HCT116 (cell line): ENCODE data around the gene KIF13A. TPM values are rescaled to one million over a fixed set of nuclear protein-coding genes. Genes with fewer than 3 reads are reported as not detected.

Experiments used
- ATAC-seq: fragments of 200-7000 bp; cut with Tn5 transposase; 2 replicates; pipeline ENCODE4 v1.9.1; 2020; ENCODE audit warnings: mild to moderate bottlenecking, moderate library complexity
- BruUV-seq: library from RNA; stranded (reverse); fragments of 400-500 nt; replicated peaks from 2 replicates; lab custom pipeline; 2021; lab: Mats Ljungman, UMichigan
- CTCF ChIA-PET: fragments of 300-600 bp; sonication (Branson Sonifier 250); formaldehyde crosslinking; loops from one replicate; lab custom pipeline; 2021; ENCODE audit warnings: antibody characterized with exemption; lab: Charles Lee
- POLR2A ChIA-PET: fragments of 300-600, 350-600 bp; sonication (Branson Sonifier 250); formaldehyde crosslinking; loops from one replicate; lab custom pipeline; 2021; ENCODE audit warnings: antibody characterized with exemption; lab: Charles Lee
- RAD21 ChIA-PET, 2 experiments: fragments of 300-600 bp; sonication (Branson Sonifier 250); formaldehyde crosslinking; loops; one replicate each; lab custom pipeline; 2023; ENCODE audit warnings: low total read pairs in 2 of 2; ENCODE audit not compliant: uncharacterized antibody in 2 of 2, unreplicated experiment in 2 of 2, low non-redundant PET in 1 of 2; lab: Charles Lee
- DNase-seq: peaks from one replicate; pipeline ENCODE4 v3.0.0-alpha.2; 2010; ENCODE audit warnings: low read depth, low spot score
- H2AFZ ChIP-seq: fragments of 200-600 bp; shearing (Covaris generic), sonication (generic); 2 replicates; pipeline ENCODE4 v1.6.1; 2017; ENCODE audit warnings: low read depth, mixed run types, mixed read lengths, antibody characterized with exemption, low read length; ENCODE audit not compliant: poor library complexity, severe bottlenecking
- H3K27ac ChIP-seq: 2 replicates; pipeline ENCODE4 v1.5.1; 2012; ENCODE audit warnings: low read depth, low read length
- H3K27me3 ChIP-seq: fragments of 200-600 bp; sonication (generic); 2 replicates; pipeline ENCODE4 v1.6.1; 2016; ENCODE audit warnings: mixed run types, low read length, mixed read lengths; ENCODE audit not compliant: insufficient read depth
- H3K36me3 ChIP-seq, 2 experiments: fragments of 200-500 bp in 1 of 2; fragments of 200-600 bp in 1 of 2; sonication (Bioruptor generic) in 1 of 2; sonication (generic) in 1 of 2; 2 replicates each; pipeline versions ENCODE4 v1.5.1 to v1.6.1; 2014 to 2016; ENCODE audit warnings: low read length in 2 of 2, inconsistent platforms in 1 of 2, mixed read lengths in 1 of 2, mixed run types in 1 of 2; ENCODE audit not compliant: insufficient read depth in 2 of 2, control insufficient read depth in 1 of 2
- H3K4me1 ChIP-seq, 2 experiments: fragments of 200-600 bp in 1 of 2; sonication (generic) in 1 of 2; 2 replicates each; pipeline versions ENCODE4 v1.5.1 to v1.6.1; 2012 to 2017; ENCODE audit warnings: low read length in 2 of 2, inconsistent platforms in 1 of 2, mild to moderate bottlenecking in 1 of 2, mixed read lengths in 1 of 2, mixed run types in 1 of 2, moderate library complexity in 1 of 2; ENCODE audit not compliant: insufficient read depth in 2 of 2, control insufficient read depth in 1 of 2
- H3K4me2 ChIP-seq: fragments of 200-600 bp; sonication (generic); 2 replicates; pipeline ENCODE4 v1.6.1; 2017; ENCODE audit warnings: mixed run types, low read length, mixed read lengths
- H3K4me3 ChIP-seq, 2 experiments: fragments of 200-600 bp in 1 of 2; sonication (generic) in 1 of 2; replicated peaks in 1 of 2; 2 replicates each; pipeline ENCODE4 v1.5.1; 2011 to 2016; ENCODE audit warnings: low read length in 2 of 2, control low read depth in 1 of 2, low read depth in 1 of 2, mild to moderate bottlenecking in 1 of 2, mixed read lengths in 1 of 2, mixed run types in 1 of 2
- H3K79me2 ChIP-seq: fragments of 200-600 bp; sonication (generic); 2 replicates; pipeline ENCODE4 v1.6.1; 2017; ENCODE audit warnings: mild to moderate bottlenecking, mixed run types, low read length, moderate library complexity, mixed read lengths; ENCODE audit not compliant: insufficient read depth
- H3K9ac ChIP-seq: fragments of 200-600 bp; sonication (generic); 2 replicates; pipeline ENCODE4 v1.6.1; 2016; ENCODE audit warnings: low read length, mixed read lengths
- H3K9me2 ChIP-seq: fragments of 200-600 bp; sonication (generic), shearing (Covaris generic); 2 replicates; pipeline ENCODE4 v1.6.1; 2017; ENCODE audit warnings: mixed run types, mild to moderate bottlenecking, moderate library complexity; ENCODE audit not compliant: insufficient read depth
- H3K9me3 ChIP-seq, 2 experiments: fragments of 200-500 bp in 1 of 2; fragments of 200-600 bp in 1 of 2; sonication (Bioruptor generic) in 1 of 2; sonication (generic) in 1 of 2; 2 replicates each; pipeline ENCODE4 v1.6.1; 2014 to 2017; ENCODE audit warnings: low read length in 2 of 2, mixed read lengths in 2 of 2, inconsistent platforms in 1 of 2, low read depth in 1 of 2, mild to moderate bottlenecking in 1 of 2, mixed run types in 1 of 2, moderate library complexity in 1 of 2; ENCODE audit not compliant: control insufficient read depth in 1 of 2, insufficient read depth in 1 of 2
- H4K20me1 ChIP-seq: fragments of 200-600 bp; sonication (generic), shearing (Covaris generic); 2 replicates; pipeline ENCODE4 v1.6.1; 2017; ENCODE audit warnings: mixed run types, mild to moderate bottlenecking, moderate library complexity; ENCODE audit not compliant: insufficient read depth
- ATF3 ChIP-seq: IDR thresholded peaks from 2 replicates; pipeline ENCODE4 v1.6.1; 2012
- CBX3 ChIP-seq: IDR thresholded peaks from 2 replicates; pipeline ENCODE4 v1.6.1; 2012; ENCODE audit warnings: low read depth
- CEBPB ChIP-seq: IDR thresholded peaks from 2 replicates; pipeline ENCODE4 v1.6.1; 2012; ENCODE audit warnings: low read depth
- EGR1 ChIP-seq: IDR thresholded peaks from 2 replicates; pipeline ENCODE4 v1.6.1; 2012; ENCODE audit warnings: low read depth
- EZH2phosphoT487 ChIP-seq: fragments of 200-600 bp; IDR thresholded peaks from 2 replicates; pipeline ENCODE4 v1.6.1; 2018; ENCODE audit warnings: antibody characterized with exemption, borderline replicate concordance
- FOSL1 ChIP-seq: IDR thresholded peaks from 2 replicates; pipeline ENCODE4 v1.6.1; 2012; ENCODE audit warnings: low read depth
- JUND ChIP-seq: IDR thresholded peaks from 2 replicates; pipeline ENCODE4 v1.6.1; 2012
- POLR2A ChIP-seq: IDR thresholded peaks from 2 replicates; pipeline ENCODE4 v1.7.0; 2011; ENCODE audit warnings: borderline replicate concordance; ENCODE audit not compliant: insufficient read depth, insufficient read length; ENCODE audit errors: extremely low read depth
- POLR2AphosphoS5 ChIP-seq: IDR thresholded peaks from 2 replicates; pipeline ENCODE4 v1.6.1; 2011; ENCODE audit warnings: mild to moderate bottlenecking, low read depth, low read length, moderate library complexity
- SP1 ChIP-seq: IDR thresholded peaks from 2 replicates; pipeline ENCODE4 v1.6.1; 2012; ENCODE audit warnings: low read depth
- SRF ChIP-seq: IDR thresholded peaks from 2 replicates; pipeline ENCODE4 v1.6.1; 2012; ENCODE audit warnings: low read depth
- TCF7L2 ChIP-seq: IDR thresholded peaks from 2 replicates; pipeline ENCODE4 v1.7.0; 2011; ENCODE audit warnings: borderline replicate concordance, inconsistent platforms; ENCODE audit not compliant: insufficient read depth, insufficient read length; ENCODE audit errors: extremely low read depth
- YY1 ChIP-seq: IDR thresholded peaks from 2 replicates; pipeline ENCODE4 v1.6.1; 2011; ENCODE audit warnings: low read length, low read depth, moderate library complexity, mild to moderate bottlenecking; ENCODE audit not compliant: insufficient replicate concordance; ENCODE audit errors: extremely low read depth
- ZFX ChIP-seq: fragments of 450-650 bp; IDR thresholded peaks from 2 replicates; pipeline ENCODE4 v1.6.1; 2017
- intact Hi-C: fragments of 100-400 bp; cut with micrococcal nuclease; formaldehyde crosslinking; loops from 2 replicates; pipeline ENCODE4 v1.10.0; 2022
- total RNA-seq: library from RNA; stranded (reverse); gene quantifications from one replicate; pipeline ENCODE4 v1.2.1, GENCODE V29; 2021; ENCODE audit not compliant: unreplicated experiment
- TF ChIP-seq, protein P1 (sequence below), 3 experiments: fragments of 200-600 bp in 1 of 3; sonication (generic) in 1 of 3; IDR thresholded peaks in 2 of 3; conservative IDR thresholded peaks in 1 of 3; 2 replicates each; pipeline ENCODE4 v1.5.1; 2012 to 2017; ENCODE audit warnings: low read depth in 2 of 3, low read length in 2 of 3, antibody characterized with exemption in 1 of 3, borderline replicate concordance in 1 of 3, control low read depth in 1 of 3, mild to moderate bottlenecking in 1 of 3, mixed read lengths in 1 of 3, mixed run types in 1 of 3, moderate library complexity in 1 of 3; ENCODE audit not compliant: insufficient read depth in 1 of 3
- TF ChIP-seq, protein P2 (sequence below): IDR thresholded peaks from 2 replicates; pipeline ENCODE4 v1.6.1; 2011; ENCODE audit warnings: mild to moderate bottlenecking, low read length, moderate library complexity; ENCODE audit not compliant: insufficient replicate concordance; ENCODE audit errors: extremely low read depth

KIF13A gene
- total RNA-seq, 1 experiment from 2014 or later = 23.1 TPM

DNA sequence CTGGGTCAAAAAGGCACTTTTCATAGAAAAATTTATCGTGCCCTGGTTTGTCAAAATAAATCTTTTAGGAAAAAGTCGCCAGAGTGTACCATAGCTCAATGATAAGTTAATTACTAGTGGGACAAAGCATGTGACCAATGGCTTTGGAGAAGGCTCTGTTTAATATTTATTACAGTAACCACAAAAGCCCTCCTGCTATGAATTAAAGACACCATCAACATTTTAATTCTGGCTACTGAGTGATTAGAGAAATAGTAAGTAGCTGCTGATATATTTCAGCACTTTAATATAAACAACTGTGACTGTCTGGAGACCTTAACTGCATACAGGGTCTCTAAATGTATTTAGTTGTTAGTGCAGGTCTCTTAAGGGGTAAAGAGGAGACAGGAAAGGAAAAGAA lies 38.3 kb downstream of the KIF13A start:
- H4K20me1 ChIP-seq = no peaks in the 10 kb centered on the region
- intact Hi-C loops = no loop called here
- no peaks in the 10 kb centered on the region for H3K27me3 ChIP-seq
- no peaks in the 10 kb centered on the region for H3K9me3 ChIP-seq
- no peak overlapping the region for H2AFZ ChIP-seq
- H3K27ac ChIP-seq = no peak overlapping the region
- ChIA-PET RAD21 (no interaction called here), CTCF (no interaction called here), POLR2A (no interaction called here)
- no peak for TF ChIP-seq POLR2A
- TF ChIP-seq FOSL1 = no peak
- TF ChIP-seq CBX3 = no peak
- no peak for TF ChIP-seq ATF3
- TF ChIP-seq SRF = no peak
- no peak for TF ChIP-seq ZFX
- H3K9me2 ChIP-seq = no peaks in the 10 kb centered on the region
- H3K4me2 ChIP-seq = no peak overlapping the region
- no peak for DNase-seq
- H3K36me3 ChIP-seq = no peaks in the 10 kb centered on the region
- no peaks in the 10 kb centered on the region; the same call in 1 of the 2 replicates for H3K79me2 ChIP-seq
- BruUV-seq = no TSS peak
- no peak overlapping the region for H3K9ac ChIP-seq
- H3K4me1 ChIP-seq = no peaks in the 10 kb centered on the region
- no peak overlapping the region for H3K4me3 ChIP-seq
- ATAC-seq = no peak

- CTCF ChIA-PET = no interaction called here
- Histone ChIP-seq H3K9me3 (no peaks in the 10 kb centered on the region), H3K4me1 (no peaks in the 10 kb centered on the region), H3K4me2 (no peak overlapping the region), H3K36me3 (no peaks in the 10 kb centered on the region), H2AFZ (no peak overlapping the region), H3K27ac (no peak overlapping the region), H3K79me2 (no peaks in the 10 kb centered on the region; the same call in 1 of the 2 replicates), H3K9ac (no peak overlapping the region), H3K9me2 (no peaks in the 10 kb centered on the region), H3K27me3 (no peaks in the 10 kb centered on the region), H4K20me1 (no peaks in the 10 kb centered on the region), H3K4me3 (no peak overlapping the region)
- BruUV-seq = no TSS peak
- intact Hi-C loops = no loop called here
- POLR2A ChIA-PET = no interaction called here
- TF ChIP-seq CEBPB = no peak
- TF ChIP-seq, protein P1, sequence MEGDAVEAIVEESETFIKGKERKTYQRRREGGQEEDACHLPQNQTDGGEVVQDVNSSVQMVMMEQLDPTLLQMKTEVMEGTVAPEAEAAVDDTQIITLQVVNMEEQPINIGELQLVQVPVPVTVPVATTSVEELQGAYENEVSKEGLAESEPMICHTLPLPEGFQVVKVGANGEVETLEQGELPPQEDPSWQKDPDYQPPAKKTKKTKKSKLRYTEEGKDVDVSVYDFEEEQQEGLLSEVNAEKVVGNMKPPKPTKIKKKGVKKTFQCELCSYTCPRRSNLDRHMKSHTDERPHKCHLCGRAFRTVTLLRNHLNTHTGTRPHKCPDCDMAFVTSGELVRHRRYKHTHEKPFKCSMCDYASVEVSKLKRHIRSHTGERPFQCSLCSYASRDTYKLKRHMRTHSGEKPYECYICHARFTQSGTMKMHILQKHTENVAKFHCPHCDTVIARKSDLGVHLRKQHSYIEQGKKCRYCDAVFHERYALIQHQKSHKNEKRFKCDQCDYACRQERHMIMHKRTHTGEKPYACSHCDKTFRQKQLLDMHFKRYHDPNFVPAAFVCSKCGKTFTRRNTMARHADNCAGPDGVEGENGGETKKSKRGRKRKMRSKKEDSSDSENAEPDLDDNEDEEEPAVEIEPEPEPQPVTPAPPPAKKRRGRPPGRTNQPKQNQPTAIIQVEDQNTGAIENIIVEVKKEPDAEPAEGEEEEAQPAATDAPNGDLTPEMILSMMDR (IDR thresholded peaks at IDR 0.05 in 2 of 3, conservative IDR thresholded peaks at IDR 0.05 in 1 of 3; ENCODE audit: borderline replicate concordance in 1 of 3, insufficient read depth in 1 of 3, low read depth in 2 of 3, low read length in 2 of 3) = no peak
- no peak for TF ChIP-seq FOSL1
- TF ChIP-seq CBX3 = no peak
- no peak for TF ChIP-seq SP1
- no peak for TF ChIP-seq POLR2AphosphoS5
- TF ChIP-seq, protein P2, sequence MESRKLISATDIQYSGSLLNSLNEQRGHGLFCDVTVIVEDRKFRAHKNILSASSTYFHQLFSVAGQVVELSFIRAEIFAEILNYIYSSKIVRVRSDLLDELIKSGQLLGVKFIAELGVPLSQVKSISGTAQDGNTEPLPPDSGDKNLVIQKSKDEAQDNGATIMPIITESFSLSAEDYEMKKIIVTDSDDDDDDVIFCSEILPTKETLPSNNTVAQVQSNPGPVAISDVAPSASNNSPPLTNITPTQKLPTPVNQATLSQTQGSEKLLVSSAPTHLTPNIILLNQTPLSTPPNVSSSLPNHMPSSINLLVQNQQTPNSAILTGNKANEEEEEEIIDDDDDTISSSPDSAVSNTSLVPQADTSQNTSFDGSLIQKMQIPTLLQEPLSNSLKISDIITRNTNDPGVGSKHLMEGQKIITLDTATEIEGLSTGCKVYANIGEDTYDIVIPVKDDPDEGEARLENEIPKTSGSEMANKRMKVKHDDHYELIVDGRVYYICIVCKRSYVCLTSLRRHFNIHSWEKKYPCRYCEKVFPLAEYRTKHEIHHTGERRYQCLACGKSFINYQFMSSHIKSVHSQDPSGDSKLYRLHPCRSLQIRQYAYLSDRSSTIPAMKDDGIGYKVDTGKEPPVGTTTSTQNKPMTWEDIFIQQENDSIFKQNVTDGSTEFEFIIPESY = no peak
- no peak for TF ChIP-seq POLR2A
- no peak for TF ChIP-seq SRF
- no peak for TF ChIP-seq YY1
- TF ChIP-seq EGR1 = no peak
- TF ChIP-seq ZFX = no peak
- no peak for TF ChIP-seq EZH2phosphoT487
- TF ChIP-seq JUND = no peak
- TF ChIP-seq ATF3 = no peak
- no peak for TF ChIP-seq TCF7L2
- ATAC-seq (no peak), DNase-seq (no peak)
- RAD21 ChIA-PET = no interaction called here
Measured at GRCh38 chr6:17948725-17949124, 38.7 kb downstream of the KIF13A start.
